ENCODE data around the gene PCMT1. TPM values are rescaled to one million over a fixed set of nuclear protein-coding genes. Genes with fewer than 3 reads are reported as not detected.
"Not testable (repeated sequence)": the region's sequence is repeated elsewhere in the genome, so short reads cannot be mapped to it uniquely, and the experiment has no call there.

Gene PCMT1
- total RNA-seq, 1 donor from 2014 or later = 58.5 TPM

- Mint-ChIP-seq H3K27me3 (ENCODE audit: unreplicated experiment) (peaks cover 7% of the 10 kb centered on the region), H3K4me3 (ENCODE audit: unreplicated experiment) (no peak overlapping the region), H3K27ac (ENCODE audit: unreplicated experiment) (no peak overlapping the region), H3K4me1 (ENCODE audit: unreplicated experiment) (peaks cover 3% of the 10 kb centered on the region), H3K9me3 (ENCODE audit: unreplicated experiment) (no peaks in the 10 kb centered on the region), H3K36me3 (ENCODE audit: low read depth, unreplicated experiment) (peaks cover 17% of the 10 kb centered on the region)
- TF ChIP-seq, protein P1, sequence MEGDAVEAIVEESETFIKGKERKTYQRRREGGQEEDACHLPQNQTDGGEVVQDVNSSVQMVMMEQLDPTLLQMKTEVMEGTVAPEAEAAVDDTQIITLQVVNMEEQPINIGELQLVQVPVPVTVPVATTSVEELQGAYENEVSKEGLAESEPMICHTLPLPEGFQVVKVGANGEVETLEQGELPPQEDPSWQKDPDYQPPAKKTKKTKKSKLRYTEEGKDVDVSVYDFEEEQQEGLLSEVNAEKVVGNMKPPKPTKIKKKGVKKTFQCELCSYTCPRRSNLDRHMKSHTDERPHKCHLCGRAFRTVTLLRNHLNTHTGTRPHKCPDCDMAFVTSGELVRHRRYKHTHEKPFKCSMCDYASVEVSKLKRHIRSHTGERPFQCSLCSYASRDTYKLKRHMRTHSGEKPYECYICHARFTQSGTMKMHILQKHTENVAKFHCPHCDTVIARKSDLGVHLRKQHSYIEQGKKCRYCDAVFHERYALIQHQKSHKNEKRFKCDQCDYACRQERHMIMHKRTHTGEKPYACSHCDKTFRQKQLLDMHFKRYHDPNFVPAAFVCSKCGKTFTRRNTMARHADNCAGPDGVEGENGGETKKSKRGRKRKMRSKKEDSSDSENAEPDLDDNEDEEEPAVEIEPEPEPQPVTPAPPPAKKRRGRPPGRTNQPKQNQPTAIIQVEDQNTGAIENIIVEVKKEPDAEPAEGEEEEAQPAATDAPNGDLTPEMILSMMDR (IDR thresholded peaks at IDR 0.05; ENCODE audit: unreplicated experiment) = no peak
- no peak for DNase-seq (ENCODE audit: low spot score)
Measured at GRCh38 chr6:149846321-149846720, 96.8 kb downstream of the PCMT1 start.

GRCh38 chr6:149847939-149848267 lies 98.4 kb downstream of the PCMT1 start:
- TF ChIP-seq, protein P1 (IDR thresholded peaks at IDR 0.05; ENCODE audit: unreplicated experiment) = no peak
- DNase-seq (ENCODE audit: low spot score) = no peak
- H3K27me3 Mint-ChIP-seq (ENCODE audit: unreplicated experiment) = peaks cover 3% of the 10 kb centered on the region
- no peaks in the 10 kb centered on the region for H3K9me3 Mint-ChIP-seq (ENCODE audit: unreplicated experiment)
- peaks cover 10% of the 10 kb centered on the region for H3K36me3 Mint-ChIP-seq (ENCODE audit: low read depth, unreplicated experiment)
- H3K4me3 Mint-ChIP-seq (ENCODE audit: unreplicated experiment) = no peak overlapping the region
- peaks cover 14% of the 10 kb centered on the region for H3K4me1 Mint-ChIP-seq (ENCODE audit: unreplicated experiment)
- H3K27ac Mint-ChIP-seq (ENCODE audit: unreplicated experiment) = no peak overlapping the region

GRCh38 chr6:149848343-149848742 lies 98.8 kb downstream of the PCMT1 start:
- H3K36me3 Mint-ChIP-seq (ENCODE audit: low read depth, unreplicated experiment) = peaks cover 10% of the 10 kb centered on the region
- not testable (repeated sequence) for H3K27me3 Mint-ChIP-seq (ENCODE audit: unreplicated experiment); DNase-seq (ENCODE audit: low spot score); H3K4me3 Mint-ChIP-seq (ENCODE audit: unreplicated experiment); H3K27ac Mint-ChIP-seq (ENCODE audit: unreplicated experiment); H3K9me3 Mint-ChIP-seq (ENCODE audit: unreplicated experiment)
- H3K4me1 Mint-ChIP-seq (ENCODE audit: unreplicated experiment) = peaks cover 14% of the 10 kb centered on the region

- Mint-ChIP-seq H3K4me1 (ENCODE audit: unreplicated experiment) (peaks cover 36% of the 10 kb centered on the region), H3K4me3 (ENCODE audit: unreplicated experiment) (peak overlapping the region; percentile 32), H3K36me3 (ENCODE audit: low read depth, unreplicated experiment) (peaks cover 6% of the 10 kb centered on the region), H3K27me3 (ENCODE audit: unreplicated experiment) (peaks cover 3% of the 10 kb centered on the region), H3K27ac (ENCODE audit: unreplicated experiment) (no peak overlapping the region), H3K9me3 (ENCODE audit: unreplicated experiment) (no peaks in the 10 kb centered on the region)
- TF ChIP-seq, protein P1 (IDR thresholded peaks at IDR 0.05; ENCODE audit: unreplicated experiment) = no peak
- no peak for DNase-seq (ENCODE audit: low spot score)
Measured at GRCh38 chr6:149851461-149852110, 102.0 kb downstream of the PCMT1 start.

DNA sequence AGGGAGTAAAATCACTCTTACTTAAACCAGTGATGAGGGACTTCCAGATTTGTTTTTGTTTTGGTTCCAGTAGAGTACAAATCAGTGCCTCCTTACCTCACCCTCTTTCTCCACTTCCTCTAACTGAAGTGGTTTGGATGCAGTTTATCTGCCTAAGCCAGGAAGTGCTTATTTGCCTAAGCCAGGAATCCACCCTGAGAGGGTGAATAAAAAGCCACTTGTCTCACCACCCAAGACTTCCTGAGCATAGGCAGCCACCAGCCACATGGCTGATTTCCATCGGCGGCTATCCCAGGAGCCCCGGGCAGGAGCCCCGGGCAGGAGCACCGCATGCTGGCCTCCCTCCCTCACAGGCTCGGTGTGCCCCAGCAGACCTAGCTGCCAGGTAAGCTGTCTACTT lies 102.6 kb downstream of the PCMT1 start:
- H3K36me3 Mint-ChIP-seq (ENCODE audit: low read depth, unreplicated experiment) = peaks cover 6% of the 10 kb centered on the region
- peaks cover 40% of the 10 kb centered on the region for H3K4me1 Mint-ChIP-seq (ENCODE audit: unreplicated experiment)
- H3K27me3 Mint-ChIP-seq (ENCODE audit: unreplicated experiment) = peaks cover 3% of the 10 kb centered on the region
- no peak overlapping the region for H3K27ac Mint-ChIP-seq (ENCODE audit: unreplicated experiment)
- TF ChIP-seq, protein P1 (IDR thresholded peaks at IDR 0.05; ENCODE audit: unreplicated experiment) = no peak
- no peaks in the 10 kb centered on the region for H3K9me3 Mint-ChIP-seq (ENCODE audit: unreplicated experiment)
- H3K4me3 Mint-ChIP-seq (ENCODE audit: unreplicated experiment) = no peak overlapping the region
- DNase-seq (ENCODE audit: low spot score) = no peak

All from endothelial cell (in vitro differentiated cells).